ENCODE measurements around the gene UMODL1. TPM values are rescaled to one million over a fixed set of nuclear protein-coding genes. Genes with fewer than 3 reads are reported as not detected.
"Not testable (repeated sequence)": the region's sequence is repeated elsewhere in the genome, so short reads cannot be mapped to it uniquely, and the experiment has no call there.

The UMODL1 gene
- total and polyA plus RNA-seq, 8 donors = 0.10 to 0.69 (median 0.48) TPM; not detected in 1

- intact Hi-C loops (cut with DNase I) = no loop called here
- TF ChIP-seq CTCF (IDR thresholded peaks at IDR 0.05) = no peak
These were observed 2.3 kb downstream of the UMODL1 start for GRCh38 chr21:42073145-42074099.

GRCh38 chr21:42075686-42076471 is 4.8 kb downstream of the UMODL1 start:
- ATAC-seq (no peak), DNase-seq (peak in 1 of 4 donors; percentile 71)
- no peak for TF ChIP-seq CTCF (IDR thresholded peaks at IDR 0.05)
- Histone ChIP-seq H3K27me3 (peaks cover 0 to 7% of the 10 kb centered on the region in 2 donors), H3K4me1 (peaks cover 0 to 8% of the 10 kb centered on the region in 2 donors), H3K27ac (no peak overlapping the region), H3K4me3 (no peak overlapping the region), H3K9me3 (no peaks in the 10 kb centered on the region), H3K36me3 (no peaks in the 10 kb centered on the region)
- intact Hi-C loops (cut with DNase I) = no loop called here

More at GRCh38 chr21:42073145-42074099, 2.3 kb downstream of the UMODL1 start:
- no peaks in the 10 kb centered on the region for H3K4me1 ChIP-seq
- H3K36me3 ChIP-seq = no peaks in the 10 kb centered on the region
- no peak overlapping the region for H3K4me3 ChIP-seq
- ATAC-seq (no peak), DNase-seq (peak in 1 of 4 donors; percentile 37)
- no peaks in the 10 kb centered on the region for H3K9me3 ChIP-seq
- no peak overlapping the region for H3K27ac ChIP-seq
- peaks cover 0 to 11% of the 10 kb centered on the region in 2 donors for H3K27me3 ChIP-seq

GRCh38 chr21:42077685-42078238 is 6.6 kb downstream of the UMODL1 start:
- DNase-seq; H3K27me3 ChIP-seq; ATAC-seq; H3K4me3 ChIP-seq; H3K36me3 ChIP-seq; H3K27ac ChIP-seq; intact Hi-C loops (cut with DNase I); H3K9me3 ChIP-seq: not testable (repeated sequence)
- H3K4me1 ChIP-seq = peaks cover 0 to 11% of the 10 kb centered on the region in 2 donors

- DNase-seq; H3K9me3 ChIP-seq; H3K27me3 ChIP-seq; ATAC-seq; H3K4me3 ChIP-seq; H3K36me3 ChIP-seq; H3K27ac ChIP-seq; intact Hi-C loops (cut with DNase I): not testable (repeated sequence)
- peaks cover 0 to 11% of the 10 kb centered on the region in 2 donors for H3K4me1 ChIP-seq
These were observed 7.3 kb downstream of the UMODL1 start for GRCh38 chr21:42078247-42079007.

GRCh38 chr21:42079008-42079938 is 8.2 kb downstream of the UMODL1 start:
- no peak overlapping the region for H3K27ac ChIP-seq
- TF ChIP-seq CTCF (IDR thresholded peaks at IDR 0.05) = no peak
- H3K27me3 ChIP-seq = no peaks in the 10 kb centered on the region
- H3K4me3 ChIP-seq = no peak overlapping the region
- peaks cover 0 to 11% of the 10 kb centered on the region in 2 donors for H3K4me1 ChIP-seq
- intact Hi-C loops (cut with DNase I) = no loop called here
- H3K9me3 ChIP-seq = no peaks in the 10 kb centered on the region
- H3K36me3 ChIP-seq = no peaks in the 10 kb centered on the region
- ATAC-seq (no peak), DNase-seq (no peak)
